ENCODE results near the gene TRIM26. TPM values are rescaled to one million over a fixed set of nuclear protein-coding genes. Genes with fewer than 3 reads are reported as not detected.
"Not testable (repeated sequence)": the region's sequence is repeated elsewhere in the genome, so short reads cannot be mapped to it uniquely, and the experiment has no call there.

Gene TRIM26
- total RNA-seq, 2 experiments from 2014 or later = 42.1 to 44.1 TPM

DNA sequence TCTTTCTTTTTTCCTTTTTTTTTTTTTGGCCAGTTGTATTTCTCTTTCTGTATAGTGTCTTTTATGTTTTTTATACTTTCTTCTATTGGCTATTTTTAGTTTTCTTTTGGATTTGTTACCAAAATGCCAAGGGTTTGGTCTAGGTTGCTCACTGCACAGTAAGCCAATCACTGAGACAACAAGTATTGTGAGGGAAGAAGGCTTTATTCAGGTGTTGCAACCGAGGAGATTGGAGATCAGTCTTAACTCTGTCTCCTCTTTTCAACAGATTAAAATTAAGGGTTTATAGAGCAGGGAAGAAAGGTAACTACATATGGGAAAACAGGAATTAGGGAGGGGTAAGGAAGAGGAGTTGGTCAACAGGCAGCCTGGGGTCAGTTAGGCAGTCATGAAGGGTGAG is 10.1 kb upstream of the TRIM26 start:
- Mint-ChIP-seq H3K27ac (no peak overlapping the region), H3K27me3 (no peaks in the 10 kb centered on the region), H3K4me1 (ENCODE audit: low read depth) (peaks cover 9% of the 10 kb centered on the region), H3K36me3 (ENCODE audit: low read depth) (peaks cover 8% of the 10 kb centered on the region), H3K9me3 (peaks cover 3% of the 10 kb centered on the region), H3K4me3 (no peak overlapping the region)
- intact Hi-C loops (cut with DNase I, micrococcal nuclease) = no loop called here
- TF ChIP-seq, protein P1, sequence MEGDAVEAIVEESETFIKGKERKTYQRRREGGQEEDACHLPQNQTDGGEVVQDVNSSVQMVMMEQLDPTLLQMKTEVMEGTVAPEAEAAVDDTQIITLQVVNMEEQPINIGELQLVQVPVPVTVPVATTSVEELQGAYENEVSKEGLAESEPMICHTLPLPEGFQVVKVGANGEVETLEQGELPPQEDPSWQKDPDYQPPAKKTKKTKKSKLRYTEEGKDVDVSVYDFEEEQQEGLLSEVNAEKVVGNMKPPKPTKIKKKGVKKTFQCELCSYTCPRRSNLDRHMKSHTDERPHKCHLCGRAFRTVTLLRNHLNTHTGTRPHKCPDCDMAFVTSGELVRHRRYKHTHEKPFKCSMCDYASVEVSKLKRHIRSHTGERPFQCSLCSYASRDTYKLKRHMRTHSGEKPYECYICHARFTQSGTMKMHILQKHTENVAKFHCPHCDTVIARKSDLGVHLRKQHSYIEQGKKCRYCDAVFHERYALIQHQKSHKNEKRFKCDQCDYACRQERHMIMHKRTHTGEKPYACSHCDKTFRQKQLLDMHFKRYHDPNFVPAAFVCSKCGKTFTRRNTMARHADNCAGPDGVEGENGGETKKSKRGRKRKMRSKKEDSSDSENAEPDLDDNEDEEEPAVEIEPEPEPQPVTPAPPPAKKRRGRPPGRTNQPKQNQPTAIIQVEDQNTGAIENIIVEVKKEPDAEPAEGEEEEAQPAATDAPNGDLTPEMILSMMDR (IDR thresholded peaks at IDR 0.05) = no peak
- Histone ChIP-seq H3K4me3 (ENCODE audit: low read length) (no peak overlapping the region), H3K9me3 (ENCODE audit: control insufficient read depth in 1 of 2, insufficient read depth in 1 of 2, low read length in 2 of 2) (peaks cover 7 to 15% of the 10 kb centered on the region in 2 experiments), H3K27ac (ENCODE audit: low read depth in 1 of 2, low read length in 2 of 2) (no peak overlapping the region), H3K36me3 (ENCODE audit: insufficient read depth, low read length) (no peaks in the 10 kb centered on the region), H3K4me1 (ENCODE audit: insufficient read depth, low read length) (peaks cover 8% of the 10 kb centered on the region), H3K27me3 (ENCODE audit: control insufficient read depth in 1 of 2, insufficient read depth in 2 of 2, low read length in 2 of 2) (no peaks in the 10 kb centered on the region)
- POLR2A ChIA-PET = no interaction called here
- DNase-seq (no peak), ATAC-seq (ENCODE audit: poor library complexity) (no peak)
- CTCF ChIA-PET = no interaction called here

DNA sequence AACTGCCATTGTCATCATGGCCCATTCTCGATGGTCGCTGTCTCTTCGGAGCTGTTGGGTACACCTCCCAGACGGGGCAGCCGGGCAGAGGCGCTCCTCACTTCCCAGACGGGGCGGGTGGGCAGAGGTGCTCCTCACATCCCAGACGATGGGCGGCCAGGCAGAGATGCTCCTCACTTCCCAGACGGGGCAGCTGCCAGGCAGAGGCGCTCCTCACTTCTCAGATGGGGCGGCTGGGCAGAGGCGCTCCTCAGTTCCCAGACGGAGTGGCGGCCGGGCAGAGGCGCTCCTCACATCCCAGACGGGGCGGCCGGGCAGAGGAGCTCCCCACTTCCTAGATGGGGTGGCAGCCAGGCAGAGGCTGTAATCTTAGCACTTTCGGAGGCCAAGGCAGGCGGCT is 8.8 kb upstream of the TRIM26 start:
- H3K36me3 Mint-ChIP-seq (ENCODE audit: low read depth); POLR2A ChIA-PET; H3K4me1 ChIP-seq (ENCODE audit: insufficient read depth, low read length); H3K9me3 Mint-ChIP-seq; H3K36me3 ChIP-seq (ENCODE audit: insufficient read depth, low read length); H3K27ac Mint-ChIP-seq; H3K4me1 Mint-ChIP-seq (ENCODE audit: low read depth); H3K4me3 ChIP-seq (ENCODE audit: low read length); CTCF ChIA-PET; DNase-seq; H3K27me3 Mint-ChIP-seq; H3K4me3 Mint-ChIP-seq; ATAC-seq (ENCODE audit: poor library complexity); H3K27me3 ChIP-seq (ENCODE audit: control insufficient read depth in 1 of 2, insufficient read depth in 2 of 2, low read length in 2 of 2); H3K27ac ChIP-seq (ENCODE audit: low read depth in 1 of 2, low read length in 2 of 2); intact Hi-C loops (cut with DNase I, micrococcal nuclease): not testable (repeated sequence)
- peaks cover 7 to 15% of the 10 kb centered on the region in 2 experiments for H3K9me3 ChIP-seq (ENCODE audit: control insufficient read depth in 1 of 2, insufficient read depth in 1 of 2, low read length in 2 of 2)

DNA sequence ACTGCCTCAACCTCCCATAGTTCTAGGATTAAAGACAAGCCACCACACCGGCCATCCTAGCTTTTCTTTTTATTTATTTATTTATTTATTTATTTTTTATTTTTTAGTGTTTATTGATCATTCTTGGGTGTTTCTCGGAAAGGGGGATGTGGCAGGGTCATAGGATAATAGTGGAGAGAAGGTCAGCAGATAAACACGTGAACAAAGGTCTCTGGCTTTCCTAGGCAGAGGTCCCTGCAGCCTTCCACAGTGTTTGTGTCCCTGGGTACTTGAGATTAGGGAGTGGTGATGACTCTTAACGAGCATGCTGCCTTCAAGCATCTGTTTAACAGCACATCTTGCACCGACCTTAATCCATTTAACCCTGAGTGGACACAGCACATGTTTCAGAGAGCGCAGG is 8.2 kb upstream of the TRIM26 start:
- H3K4me1 Mint-ChIP-seq (ENCODE audit: low read depth); H3K9me3 Mint-ChIP-seq; intact Hi-C loops (cut with DNase I, micrococcal nuclease); H3K27me3 Mint-ChIP-seq; H3K36me3 Mint-ChIP-seq (ENCODE audit: low read depth); H3K27ac ChIP-seq (ENCODE audit: low read depth in 1 of 2, low read length in 2 of 2); ATAC-seq (ENCODE audit: poor library complexity); POLR2A ChIA-PET; H3K36me3 ChIP-seq (ENCODE audit: insufficient read depth, low read length); H3K4me3 ChIP-seq (ENCODE audit: low read length); DNase-seq; H3K4me3 Mint-ChIP-seq; H3K27me3 ChIP-seq (ENCODE audit: control insufficient read depth in 1 of 2, insufficient read depth in 2 of 2, low read length in 2 of 2); H3K4me1 ChIP-seq (ENCODE audit: insufficient read depth, low read length); H3K27ac Mint-ChIP-seq: not testable (repeated sequence)
- H3K9me3 ChIP-seq (ENCODE audit: control insufficient read depth in 1 of 2, insufficient read depth in 1 of 2, low read length in 2 of 2) = peaks cover 7 to 15% of the 10 kb centered on the region in 2 experiments
- CTCF ChIA-PET = interaction anchor here (0.8 kb wide), 1 partner anchor 119 kb away, joined by 3 read pairs; no protein-coding TSS in a partner anchor

DNA sequence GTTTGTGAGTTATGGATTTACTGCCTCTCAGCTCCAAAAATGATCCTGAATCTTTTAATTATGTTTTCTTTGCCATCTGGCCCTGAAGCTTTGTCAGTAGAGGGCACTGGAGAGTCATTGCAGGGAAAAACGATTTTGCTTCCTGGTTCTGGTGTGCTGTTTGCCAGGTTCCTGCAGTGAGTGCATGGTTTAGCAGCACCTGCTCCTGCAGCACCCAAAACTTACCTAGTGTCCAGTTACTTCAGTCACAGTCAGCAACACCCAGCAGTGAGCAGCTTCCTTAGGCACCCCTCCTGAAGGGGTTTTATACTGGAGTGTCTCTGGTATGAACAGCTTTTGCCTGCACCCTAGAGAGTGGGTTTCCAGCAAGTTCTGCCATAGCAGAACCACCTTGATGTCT is 6.0 kb upstream of the TRIM26 start:
- Mint-ChIP-seq H3K27me3 (no peaks in the 10 kb centered on the region), H3K9me3 (peaks cover 3% of the 10 kb centered on the region), H3K27ac (peak overlapping the region; percentile 18), H3K4me1 (ENCODE audit: low read depth) (peaks cover 18% of the 10 kb centered on the region), H3K36me3 (ENCODE audit: low read depth) (peaks cover 11% of the 10 kb centered on the region), H3K4me3 (no peak overlapping the region)
- Histone ChIP-seq H3K27ac (ENCODE audit: low read depth in 1 of 2, low read length in 2 of 2) (no peak overlapping the region), H3K27me3 (ENCODE audit: control insufficient read depth in 1 of 2, insufficient read depth in 2 of 2, low read length in 2 of 2) (no peaks in the 10 kb centered on the region), H3K4me3 (ENCODE audit: low read length) (no peak overlapping the region), H3K4me1 (ENCODE audit: insufficient read depth, low read length) (peaks cover 8% of the 10 kb centered on the region), H3K9me3 (ENCODE audit: control insufficient read depth in 1 of 2, insufficient read depth in 1 of 2, low read length in 2 of 2) (peaks cover 7 to 12% of the 10 kb centered on the region in 2 experiments), H3K36me3 (ENCODE audit: insufficient read depth, low read length) (no peaks in the 10 kb centered on the region)
- TF ChIP-seq, protein P1 (IDR thresholded peaks at IDR 0.05) = peak; percentile 91
- POLR2A ChIA-PET = interaction anchor here (0.7 to 2.0 kb wide), 4 partner anchors 107 to 466 kb away, joined by 3 to 12 read pairs (median 4); partner anchors contain the start of genes PPP1R11 and TRIM39
- intact Hi-C loops (cut with DNase I, micrococcal nuclease) = loop anchor here (1.0 to 10.0 kb wide), 6 partner anchors 40 to 1976 kb away; partner anchors contain the start of genes ABCF1 (in 1 of the 2), GPSM3 (in 1 of the 2), PBX2 (in 1 of the 2) and TRIM39 (in 1 of the 2)
- peak; percentile 73 for ATAC-seq (ENCODE audit: poor library complexity)
- CTCF ChIA-PET = interaction anchor here (0.7 to 1.8 kb wide), 10 partner anchors 9 to 181 kb away, joined by 3 to 8 read pairs (median 4); no protein-coding TSS in a partner anchor
- peak in 13 of 14 experiments; percentile 29 to 78 (median 38) for DNase-seq

Data from CD4-positive, alpha-beta T cell (primary cell).